Stimulated activated CD4-positive, alpha-beta T cell treated with anti-CD3 and anti-CD28 coated beads, Interleukin-2, amount 100 ng/mL, for 24 hours (primary cell): Measurements from ENCODE around the gene VRK1.

Experiments used
- DNase-seq, 2 donors: peaks; one replicate each; pipeline ENCODE4 v3.0.0-alpha.2; 2020

The VRK1 gene

GRCh38 chr14:96928779-96929380 lies 131.7 kb downstream of the VRK1 start:
- no peak for DNase-seq

GRCh38 chr14:96929950-96930349 lies 132.8 kb downstream of the VRK1 start:
- DNase-seq, result no peak

GRCh38 chr14:96930526-96930925 lies 133.3 kb downstream of the VRK1 start:
- no peak for DNase-seq
